GM18499 (cell line): ENCODE results near the gene DPYSL3.

ENCODE experiments used
- ATAC-seq: cut with Tn5 transposase; IDR thresholded peaks from one replicate; pipeline ENCODE4 v1.9.1; 2021; ENCODE audit warnings: moderate number of reproducible peaks; ENCODE audit not compliant: insufficient read depth, unreplicated experiment

The DPYSL3 gene

DNA sequence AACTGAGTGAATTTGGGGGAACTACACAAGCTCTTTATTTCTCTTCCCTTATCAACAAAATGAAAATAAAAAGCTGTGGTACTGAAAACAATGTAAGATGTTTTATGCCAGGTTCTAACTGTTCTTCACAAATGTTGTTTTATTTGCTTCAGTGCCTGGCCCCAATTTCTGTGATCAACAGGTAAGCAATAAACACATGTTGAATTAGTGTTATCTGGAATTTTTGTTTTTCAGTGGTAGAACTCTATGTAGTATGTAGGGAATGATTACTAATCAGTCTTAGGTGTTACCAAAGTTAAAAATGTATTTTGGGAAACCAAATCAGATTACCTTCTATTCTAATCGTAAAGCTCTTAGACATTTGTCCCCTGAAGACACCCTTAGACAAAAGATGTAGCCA, 7.5 kb upstream of the DPYSL3 start:
- ATAC-seq: no peak

GRCh38 chr5:147515269-147515668, 5.4 kb upstream of the DPYSL3 start:
- ATAC-seq: no peak

DNA sequence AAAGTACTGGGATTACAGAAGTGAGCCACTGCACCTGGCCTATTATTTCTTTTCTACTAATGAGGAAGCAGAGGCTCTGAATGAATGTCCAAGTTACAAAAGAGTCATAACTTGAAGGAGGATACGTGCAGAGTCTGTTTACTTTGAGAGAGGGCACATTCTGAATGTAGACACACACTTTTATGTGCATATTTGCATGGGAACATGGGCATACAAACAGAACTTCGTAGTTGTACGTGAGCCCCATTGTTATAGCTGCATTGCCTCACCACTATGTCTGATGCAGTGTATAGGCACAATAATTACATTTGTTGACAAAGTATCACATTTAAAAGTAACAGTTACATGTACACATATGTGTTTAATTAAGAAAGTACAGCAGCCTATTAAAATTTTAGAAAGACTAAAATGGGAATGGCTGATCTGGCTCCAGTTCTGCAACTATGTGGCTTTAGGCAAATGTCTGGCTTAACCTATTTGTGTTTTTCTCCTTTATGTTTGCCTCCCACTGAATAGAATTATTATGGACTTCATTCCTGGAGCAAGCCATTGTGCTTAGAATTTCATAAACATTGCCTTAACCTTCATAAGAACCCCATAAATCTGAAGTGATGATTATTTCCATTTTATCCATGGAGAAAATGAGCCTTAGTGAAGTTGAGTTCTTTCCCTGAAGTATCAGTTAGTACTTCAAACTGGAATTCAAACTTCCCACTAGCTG, 3.0 kb upstream of the DPYSL3 start:
- no peak for ATAC-seq

- ATAC-seq: no peak
These were observed 1.0 kb upstream of the DPYSL3 start for GRCh38 chr5:147510885-147511284.

- no peak for ATAC-seq
These were observed 693 bp downstream of the DPYSL3 start for GRCh38 chr5:147509041-147509709.

DNA sequence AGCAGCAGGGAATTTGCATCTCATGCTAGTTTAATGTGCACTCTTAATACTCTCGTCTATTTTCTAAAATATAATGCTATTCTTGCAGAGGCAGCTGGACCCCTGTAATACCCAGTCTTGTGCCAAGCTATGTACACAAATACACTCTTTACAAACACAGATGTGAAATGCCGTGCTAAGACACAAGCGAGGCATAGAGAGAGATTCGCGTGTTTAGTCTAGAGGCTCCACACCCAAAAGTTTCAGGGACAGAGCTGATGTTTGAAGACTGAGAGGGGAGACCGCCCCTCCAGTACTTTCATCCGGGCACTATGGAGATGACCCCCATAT, 1.2 kb downstream of the DPYSL3 start:
- ATAC-seq: no peak

- ATAC-seq: no peak
These were observed 2.3 kb downstream of the DPYSL3 start for GRCh38 chr5:147507480-147508126.

DNA sequence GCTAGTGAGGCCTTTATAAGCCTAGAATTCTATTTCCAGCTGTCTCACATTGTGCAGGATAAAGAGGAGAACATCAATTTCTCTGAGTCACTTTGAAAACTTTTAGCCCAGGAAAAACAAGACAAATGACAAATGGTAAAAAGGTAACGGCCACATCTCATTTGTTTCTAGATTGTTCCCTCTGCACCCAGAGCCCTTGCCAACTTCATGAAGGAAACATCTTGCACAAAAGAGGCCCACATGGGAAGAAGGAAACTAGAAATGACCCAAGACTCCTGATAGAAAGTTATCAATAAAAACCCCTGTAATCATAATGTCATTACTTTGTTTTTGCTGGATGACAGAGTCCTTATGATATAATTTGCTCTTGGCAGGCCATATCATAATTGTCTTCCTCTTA, 5.3 kb downstream of the DPYSL3 start:
- no peak for ATAC-seq

DNA sequence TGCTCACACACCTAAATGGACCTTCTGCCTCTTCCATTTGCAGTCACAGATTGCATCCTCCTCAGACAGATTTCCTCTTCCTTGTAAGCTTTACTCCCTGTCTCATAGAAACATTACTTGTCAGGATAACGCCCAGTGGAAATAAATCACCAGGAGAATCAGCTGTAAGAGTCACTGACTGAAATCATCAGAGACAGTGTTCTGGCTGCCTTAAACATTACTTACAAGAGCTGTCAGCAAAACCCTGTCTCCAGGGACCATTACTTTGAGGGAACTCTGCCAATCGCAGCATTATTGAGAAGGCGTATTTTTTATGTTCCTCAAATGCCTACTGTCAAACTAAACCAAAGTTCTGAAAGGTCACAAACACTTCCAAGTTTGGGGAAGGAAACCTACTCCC, 5.9 kb downstream of the DPYSL3 start:
- no peak for ATAC-seq

GRCh38 chr5:147490989-147491388, 18.9 kb downstream of the DPYSL3 start:
- ATAC-seq: no peak

- no peak for ATAC-seq
These were observed 22.7 kb downstream of the DPYSL3 start for GRCh38 chr5:147487031-147487750.

DNA sequence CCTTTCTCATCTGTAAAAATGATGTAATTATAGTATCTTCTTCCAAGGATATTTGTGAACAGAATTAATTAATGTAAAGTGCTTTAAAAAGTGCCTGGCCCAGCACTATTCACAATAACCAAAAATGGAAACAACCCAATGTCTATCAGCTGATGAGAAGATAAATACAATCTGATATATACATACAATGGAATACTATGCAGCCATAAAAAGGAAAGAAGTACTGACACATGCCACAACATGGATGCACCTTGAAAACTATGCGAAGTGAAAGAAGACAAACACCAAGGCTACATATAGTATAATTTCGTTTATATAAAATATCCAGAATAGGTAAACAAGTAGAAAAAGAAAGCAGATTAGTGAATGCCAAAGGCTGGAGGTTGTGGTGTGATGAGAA, 24.1 kb downstream of the DPYSL3 start:
- no peak for ATAC-seq

GRCh38 chr5:147485046-147485445, 24.8 kb downstream of the DPYSL3 start:
- ATAC-seq: no peak

GRCh38 chr5:147484708-147485020, 25.2 kb downstream of the DPYSL3 start:
- ATAC-seq: no peak

GRCh38 chr5:147483961-147484707, 25.7 kb downstream of the DPYSL3 start:
- no peak for ATAC-seq

DNA sequence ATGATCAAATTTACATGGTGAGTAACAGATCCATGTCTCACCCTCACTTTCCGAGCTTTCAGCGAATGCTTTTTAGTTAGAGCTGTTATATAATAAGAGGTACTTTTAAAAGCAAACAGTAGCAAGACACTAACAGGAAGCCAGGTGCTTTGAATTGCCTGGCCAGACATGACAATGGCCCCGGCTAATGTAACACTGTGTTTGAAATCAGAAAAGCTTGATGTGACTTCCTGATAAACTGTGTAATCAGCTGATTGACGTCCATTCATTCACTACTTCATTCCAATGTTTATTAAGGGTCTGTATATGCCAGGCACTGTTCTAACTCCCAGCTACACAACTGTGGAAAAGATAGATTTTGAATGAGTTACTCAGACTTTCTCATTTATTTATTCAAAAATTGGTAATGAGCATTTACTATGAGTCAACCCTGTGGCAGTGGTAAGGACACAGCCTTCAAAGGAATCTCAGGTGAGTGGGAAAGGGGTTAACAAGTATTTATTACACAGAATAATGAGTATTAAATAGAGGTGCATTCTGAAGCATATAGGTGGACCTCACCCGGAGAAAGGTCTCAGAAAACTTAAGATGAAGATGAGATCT, 26.6 kb downstream of the DPYSL3 start:
- ATAC-seq: no peak

- ATAC-seq: no peak
These were observed 27.1 kb downstream of the DPYSL3 start for GRCh38 chr5:147482706-147483180.

DNA sequence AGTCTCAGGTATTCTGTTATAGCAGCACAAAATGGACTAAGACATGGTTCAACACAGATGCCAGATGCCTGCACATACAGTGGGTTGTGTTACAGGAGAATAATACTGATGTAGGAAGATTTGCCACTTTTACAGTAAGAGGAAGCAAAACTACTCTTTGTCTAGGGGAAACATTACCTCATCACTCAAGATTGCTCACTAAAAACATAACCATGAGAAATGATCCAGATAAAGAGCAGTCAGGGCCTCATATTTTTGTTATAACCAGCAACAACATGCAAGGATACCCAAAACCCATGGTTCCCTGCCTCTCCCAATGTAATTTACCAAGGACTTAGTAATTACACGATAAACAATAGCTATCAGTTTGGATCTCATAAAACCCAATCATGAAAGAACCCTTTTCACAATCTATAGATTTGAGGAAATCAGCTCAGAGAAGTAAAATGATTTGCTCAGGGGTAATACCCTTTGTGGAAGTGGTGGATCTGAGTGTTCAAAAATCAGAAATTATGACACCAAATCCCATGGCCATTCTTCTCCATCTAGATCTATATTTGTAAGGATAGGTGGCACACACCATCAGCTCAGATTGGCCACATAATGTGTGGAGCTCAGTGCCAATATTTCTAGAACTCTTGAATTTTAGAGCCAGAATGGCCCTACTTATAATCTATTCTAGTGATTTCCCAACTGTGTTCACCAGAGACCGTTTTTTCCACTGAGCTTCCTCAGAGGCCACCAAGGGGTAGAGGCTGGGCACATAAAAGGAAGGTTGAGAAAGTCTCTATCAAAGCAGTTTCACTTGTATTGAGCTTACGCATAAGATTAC, 27.8 kb downstream of the DPYSL3 start:
- peak; percentile 89 for ATAC-seq

DNA sequence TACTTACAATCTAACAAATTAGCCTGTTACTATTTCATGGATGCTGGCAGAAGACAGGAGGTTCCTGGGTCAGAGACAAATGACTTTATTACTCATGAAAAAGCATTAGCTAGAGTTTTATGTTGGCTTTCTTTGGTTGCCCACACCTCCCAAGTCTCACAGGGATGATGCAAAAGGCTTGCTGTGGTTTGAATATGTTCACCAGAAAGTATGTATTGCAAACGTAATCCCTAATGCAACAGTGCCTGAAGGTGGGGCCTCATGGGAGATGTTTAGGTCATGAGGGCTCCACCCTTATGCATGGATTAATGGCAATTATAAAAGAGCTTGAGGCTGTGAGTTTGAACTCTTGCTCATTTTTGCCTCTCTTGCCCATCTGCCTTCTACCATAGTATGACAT, 28.5 kb downstream of the DPYSL3 start:
- ATAC-seq: peak; percentile 13
